AG10803 (cell line): Measurements from ENCODE around the gene ARHGAP15.

Experiments used
- DNase-seq: peaks from one replicate; pipeline ENCODE4 v3.0.0; 2010; ENCODE audit warnings: low read depth
- H3K4me3 ChIP-seq: 2 replicates; pipeline ENCODE4 v1.5.1; 2011; ENCODE audit warnings: mild to moderate bottlenecking, low read length, control low read depth
- CTCF ChIP-seq: conservative IDR thresholded peaks from 2 replicates; pipeline ENCODE4 v1.5.1; 2011; ENCODE audit warnings: mild to moderate bottlenecking, low read length, control low read depth, inconsistent platforms

The ARHGAP15 gene

GRCh38 chr2:143124445-143124844, 4.8 kb upstream of the ARHGAP15 start:
- no peak for TF ChIP-seq CTCF
- no peak overlapping the region for H3K4me3 ChIP-seq
- no peak for DNase-seq

GRCh38 chr2:143125717-143126116, 3.5 kb upstream of the ARHGAP15 start:
- TF ChIP-seq CTCF: no peak
- no peak for DNase-seq
- H3K4me3 ChIP-seq: no peak overlapping the region

- TF ChIP-seq CTCF: no peak
- H3K4me3 ChIP-seq: no peak overlapping the region
- DNase-seq: no peak
These were observed 3.1 kb downstream of the ARHGAP15 start for GRCh38 chr2:143132355-143132754.

GRCh38 chr2:143133783-143134182, 4.6 kb downstream of the ARHGAP15 start:
- no peak for DNase-seq
- no peak for TF ChIP-seq CTCF
- no peak overlapping the region for H3K4me3 ChIP-seq

GRCh38 chr2:143138292-143138691, 9.1 kb downstream of the ARHGAP15 start:
- TF ChIP-seq CTCF: no peak
- DNase-seq: no peak
- no peak overlapping the region for H3K4me3 ChIP-seq

GRCh38 chr2:143139835-143140393, 10.7 kb downstream of the ARHGAP15 start:
- no peak overlapping the region for H3K4me3 ChIP-seq
- no peak for TF ChIP-seq CTCF
- no peak for DNase-seq

GRCh38 chr2:143140864-143141661, 11.8 kb downstream of the ARHGAP15 start:
- no peak overlapping the region for H3K4me3 ChIP-seq
- no peak for DNase-seq
- no peak for TF ChIP-seq CTCF
